HUES6 (cell line): Measurements from ENCODE around the gene RAMACL.

Experiments
- H3K27ac ChIP-seq: 2 replicates; pipeline ENCODE4 v1.7.0; 2013; ENCODE audit warnings: low read depth, mild to moderate bottlenecking, low read length, inconsistent platforms
- H3K27me3 ChIP-seq: 2 replicates; pipeline ENCODE4 v1.6.1; 2013; ENCODE audit warnings: low read length; ENCODE audit not compliant: control insufficient read depth, insufficient read depth
- H3K36me3 ChIP-seq: 2 replicates; pipeline ENCODE4 v1.6.1; 2013; ENCODE audit warnings: low read length; ENCODE audit not compliant: control insufficient read depth, insufficient read depth
- H3K4me1 ChIP-seq: 2 replicates; pipeline ENCODE4 v1.6.1; 2013; ENCODE audit warnings: low read length; ENCODE audit not compliant: control insufficient read depth, insufficient read depth
- H3K4me3 ChIP-seq: 2 replicates; pipeline ENCODE4 v1.5.1; 2013; ENCODE audit warnings: low read depth, low read length
- H3K9ac ChIP-seq: one replicate; pipeline ENCODE4 v1.6.1; 2013; ENCODE audit warnings: mild to moderate bottlenecking, low read length
- H3K9me3 ChIP-seq: 2 replicates; pipeline ENCODE4 v1.6.1; 2013; ENCODE audit warnings: low read depth, low read length; ENCODE audit not compliant: control insufficient read depth, insufficient read depth

The RAMACL gene

DNA sequence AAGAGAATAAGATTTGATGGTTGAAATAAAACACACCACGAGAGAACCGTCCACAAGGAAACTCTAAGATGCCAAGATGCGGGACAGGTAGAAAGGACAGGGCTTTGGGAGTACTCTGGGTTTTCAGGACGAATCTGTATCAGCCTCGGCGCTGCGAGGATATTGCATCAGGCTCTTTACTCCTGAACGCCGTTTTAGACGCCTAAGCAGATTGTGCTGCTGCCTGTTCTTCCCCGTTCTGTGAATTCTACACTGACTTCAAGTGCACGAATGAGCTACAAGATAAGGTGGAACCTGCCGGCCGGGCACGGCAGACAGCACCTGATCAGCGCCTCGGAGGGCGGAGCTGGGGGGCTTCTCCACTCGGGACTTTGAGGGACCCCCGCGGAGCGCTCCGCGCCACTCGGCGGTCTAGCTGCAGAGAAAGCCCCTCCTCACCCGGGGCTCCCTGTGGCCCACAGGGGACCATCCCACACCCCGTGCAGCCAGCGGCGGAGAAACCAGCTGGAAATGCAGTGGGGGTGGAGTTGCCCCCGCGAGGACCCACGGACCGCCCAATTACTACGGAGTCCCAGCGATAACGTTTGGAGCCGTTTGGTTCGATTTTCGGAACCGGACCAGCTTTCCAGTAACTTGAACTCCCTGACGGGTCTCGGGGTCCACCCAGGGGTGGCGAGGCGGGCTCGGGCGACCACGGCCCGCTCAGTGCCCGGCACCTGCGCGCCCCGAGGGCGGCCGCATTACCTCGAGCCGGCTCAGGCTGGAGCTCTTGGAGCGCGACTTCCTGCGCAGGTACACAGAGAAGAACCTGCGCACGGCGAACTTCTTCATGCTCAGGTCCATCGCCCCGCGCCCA lies 39.9 kb upstream of the RAMACL start:
- Histone ChIP-seq H3K36me3 (no peaks in the 10 kb centered on the region), H3K27me3 (peaks cover 55% of the 10 kb centered on the region), H3K4me1 (peaks cover 22% of the 10 kb centered on the region), H3K9me3 (no peaks in the 10 kb centered on the region), H3K27ac (no peak overlapping the region), H3K9ac (peak overlapping the region; percentile 52), H3K4me3 (peak overlapping the region; percentile 65)

DNA sequence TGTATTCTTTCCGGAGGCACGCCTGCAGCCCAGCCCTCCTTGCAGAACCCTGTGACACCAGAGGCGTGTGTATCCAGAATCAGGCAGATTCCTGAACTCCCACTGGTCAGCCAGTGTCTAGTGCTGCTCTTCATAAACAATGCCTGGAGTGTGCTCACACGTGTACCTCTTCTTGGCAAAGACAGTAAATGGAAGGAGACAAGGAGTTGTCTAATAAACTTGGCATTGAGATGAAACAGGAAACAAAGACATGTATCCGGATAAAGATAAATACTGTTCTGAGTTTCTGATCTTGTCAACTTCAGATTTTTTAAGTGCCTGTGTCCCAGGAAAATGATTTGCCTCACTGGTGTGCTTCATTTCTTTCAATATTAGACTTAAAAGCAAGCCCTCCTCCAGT lies 38.9 kb upstream of the RAMACL start:
- H3K4me3 ChIP-seq: no peak overlapping the region

DNA sequence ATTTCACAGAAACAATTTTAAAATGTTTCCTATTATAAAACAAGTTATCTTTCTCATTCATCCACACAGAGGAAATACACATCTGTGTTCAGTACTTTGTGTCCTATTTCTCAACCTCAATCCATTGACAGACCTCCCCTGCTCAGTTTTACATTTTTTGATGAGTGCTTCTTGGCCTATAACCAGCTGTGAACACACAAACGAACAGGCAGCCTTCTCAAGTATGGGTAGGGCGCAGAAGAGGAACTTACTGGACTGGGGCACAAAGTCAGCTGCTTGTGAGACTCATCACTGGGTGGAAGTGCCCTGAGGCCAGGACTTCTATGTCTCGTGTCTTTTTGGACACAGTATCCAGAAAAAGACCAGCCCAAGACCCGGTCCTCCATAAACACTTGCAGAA lies 37.8 kb upstream of the RAMACL start:
- Histone ChIP-seq H3K4me1 (peaks cover 34% of the 10 kb centered on the region), H3K27ac (no peak overlapping the region), H3K9me3 (no peaks in the 10 kb centered on the region), H3K4me3 (no peak overlapping the region), H3K27me3 (peaks cover 33% of the 10 kb centered on the region), H3K9ac (no peak overlapping the region), H3K36me3 (no peaks in the 10 kb centered on the region)

More for the DNA sequence above, 38.9 kb upstream of the RAMACL start:
- Histone ChIP-seq H3K27me3 (peaks cover 44% of the 10 kb centered on the region), H3K9me3 (no peaks in the 10 kb centered on the region), H3K27ac (no peak overlapping the region), H3K9ac (no peak overlapping the region), H3K4me1 (peaks cover 32% of the 10 kb centered on the region), H3K36me3 (no peaks in the 10 kb centered on the region)

DNA sequence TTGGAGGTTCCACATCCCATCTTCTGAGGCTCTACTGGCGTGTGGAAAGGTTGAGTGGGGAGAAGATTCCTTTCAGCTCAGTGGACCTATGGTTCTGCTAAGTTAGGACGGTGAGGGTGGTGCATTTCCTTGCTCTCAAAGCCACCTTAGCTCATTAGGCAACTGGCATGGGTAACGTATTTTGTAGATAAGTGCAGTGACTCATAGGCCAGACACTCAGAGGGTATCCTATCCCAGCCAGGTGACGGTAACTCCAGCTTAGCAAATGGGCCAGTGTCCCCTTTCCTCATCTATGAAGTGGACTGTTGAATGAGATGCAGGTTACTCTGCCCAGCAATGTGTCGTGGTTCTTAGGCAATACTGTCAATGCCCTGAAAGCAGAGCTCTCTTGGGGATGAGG lies 36.8 kb upstream of the RAMACL start:
- Histone ChIP-seq H3K27ac (no peak overlapping the region), H3K4me1 (peaks cover 27% of the 10 kb centered on the region), H3K4me3 (no peak overlapping the region), H3K9ac (no peak overlapping the region), H3K36me3 (peaks cover 5% of the 10 kb centered on the region), H3K27me3 (peaks cover 24% of the 10 kb centered on the region), H3K9me3 (no peaks in the 10 kb centered on the region)

DNA sequence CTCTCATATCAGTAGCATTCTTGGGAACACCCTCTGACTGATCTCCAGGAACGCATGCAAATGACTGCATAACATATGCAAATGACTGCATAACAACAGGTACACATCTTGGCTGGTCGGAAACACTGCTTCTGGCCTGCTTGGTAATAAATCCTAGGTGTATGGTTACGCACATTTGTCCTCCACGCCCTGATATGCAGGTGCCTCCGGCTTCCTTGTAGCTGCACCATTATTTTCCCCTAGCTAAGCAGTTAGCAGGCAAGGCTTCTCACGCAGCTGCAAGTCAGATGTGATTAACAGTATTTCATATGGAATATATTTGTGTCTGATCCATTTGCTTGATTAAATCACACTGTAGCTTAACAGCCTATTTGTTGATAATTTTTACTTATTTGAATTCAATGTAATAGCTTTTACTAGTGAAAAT lies 34.6 kb upstream of the RAMACL start:
- peaks cover 11% of the 10 kb centered on the region for H3K36me3 ChIP-seq
- no peak overlapping the region for H3K4me3 ChIP-seq
- H3K27me3 ChIP-seq: peaks cover 13% of the 10 kb centered on the region
- no peaks in the 10 kb centered on the region for H3K9me3 ChIP-seq
- peaks cover 26% of the 10 kb centered on the region for H3K4me1 ChIP-seq
- no peak overlapping the region for H3K9ac ChIP-seq
- no peak overlapping the region for H3K27ac ChIP-seq

DNA sequence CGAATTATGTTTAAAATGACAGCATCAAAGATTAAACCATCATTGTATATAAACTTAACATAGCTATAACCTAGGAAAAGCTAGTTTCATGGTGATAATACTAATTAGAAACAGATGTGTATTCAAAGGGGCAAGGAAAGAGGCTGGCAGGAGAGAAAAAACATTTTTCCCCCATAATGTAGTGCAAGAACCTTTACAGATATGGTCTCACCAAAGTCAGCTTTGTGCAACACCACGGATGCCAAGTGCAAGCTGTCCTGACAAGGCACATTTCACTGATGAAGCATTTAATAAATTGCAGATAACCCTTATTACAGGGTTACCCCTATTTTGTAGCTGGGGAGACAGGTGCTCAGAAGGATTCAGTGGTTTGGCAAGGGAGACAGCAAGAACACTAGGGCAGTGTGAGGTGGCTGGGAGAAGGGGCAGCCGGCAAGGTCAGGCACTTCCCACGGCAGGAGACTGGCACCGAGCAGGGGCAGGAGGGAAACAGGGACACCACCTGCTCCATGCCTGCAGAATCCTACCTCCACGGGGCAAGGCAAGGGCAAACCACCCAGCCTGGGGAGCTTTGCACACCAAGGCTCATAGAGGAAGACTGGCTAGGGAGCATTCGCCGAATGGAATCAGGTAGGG lies 34.1 kb upstream of the RAMACL start:
- Histone ChIP-seq H3K36me3 (peaks cover 11% of the 10 kb centered on the region), H3K4me1 (peaks cover 26% of the 10 kb centered on the region), H3K27me3 (peaks cover 8% of the 10 kb centered on the region), H3K9me3 (no peaks in the 10 kb centered on the region), H3K9ac (no peak overlapping the region), H3K4me3 (no peak overlapping the region), H3K27ac (no peak overlapping the region)

DNA sequence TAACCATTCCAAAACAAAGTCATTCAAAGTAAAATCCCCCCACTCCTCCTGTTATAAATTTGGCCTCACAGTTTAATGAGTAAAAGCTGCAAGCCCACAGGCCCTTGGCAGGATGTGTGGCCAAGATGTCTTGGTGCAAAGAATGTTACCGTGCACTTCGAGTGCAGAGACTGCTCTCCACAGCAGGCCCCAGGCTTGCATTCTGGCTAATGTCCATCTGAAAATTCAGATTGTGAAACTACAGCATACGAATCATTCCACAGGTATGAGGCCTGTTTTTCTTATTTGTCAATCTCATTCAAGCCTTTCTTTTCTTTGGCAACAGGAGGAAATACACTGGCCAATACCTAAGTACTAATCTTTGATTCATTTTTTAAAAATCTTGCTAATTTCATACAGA lies 33.4 kb upstream of the RAMACL start:
- Histone ChIP-seq H3K27me3 (peaks cover 4% of the 10 kb centered on the region; the same call in 1 of the 2 replicates), H3K36me3 (peaks cover 11% of the 10 kb centered on the region), H3K4me3 (no peak overlapping the region), H3K9me3 (no peaks in the 10 kb centered on the region), H3K27ac (no peak overlapping the region), H3K9ac (no peak overlapping the region), H3K4me1 (peaks cover 30% of the 10 kb centered on the region)

DNA sequence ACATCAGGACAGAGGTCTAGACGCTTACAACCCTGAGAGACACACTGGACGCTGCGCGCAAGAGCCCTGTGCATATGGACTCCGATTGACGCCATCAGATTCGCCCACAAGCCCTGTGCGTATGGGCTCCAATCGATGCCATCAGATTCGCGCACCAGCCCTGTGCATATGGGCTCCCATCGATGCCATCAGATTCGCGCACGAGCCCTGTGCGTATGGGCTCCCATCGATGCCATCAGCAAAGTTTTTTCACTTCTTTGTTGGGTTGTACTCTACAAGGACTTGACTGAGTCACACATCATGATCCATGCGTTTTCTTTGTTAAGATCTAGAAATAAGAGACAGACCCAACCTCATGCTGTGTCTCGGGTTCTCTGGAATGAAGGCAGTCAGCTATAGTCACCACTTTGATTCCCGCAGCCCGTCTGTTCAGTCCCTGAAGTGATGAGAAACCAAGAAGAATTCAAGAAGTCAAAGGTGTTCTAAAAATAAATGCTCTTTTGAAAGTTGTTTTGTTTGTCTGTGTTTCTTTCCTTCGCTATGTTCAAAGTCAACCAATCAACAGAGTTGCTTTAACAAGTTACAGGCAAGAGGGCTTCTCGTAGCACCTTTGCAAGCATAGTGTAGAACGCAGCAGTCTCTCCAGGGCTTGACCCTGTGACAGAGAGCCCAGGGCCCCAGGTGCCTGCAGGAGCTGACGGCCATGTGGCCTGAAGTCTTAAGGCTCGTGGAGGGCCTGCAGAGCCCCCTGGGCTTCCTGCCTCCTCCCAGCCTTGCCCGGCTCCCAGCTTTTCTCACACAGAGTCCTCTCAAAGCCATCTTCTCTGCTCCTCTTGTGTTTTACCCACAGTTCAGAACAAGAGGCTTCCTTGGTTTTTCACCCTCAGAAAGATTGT lies 32.6 kb upstream of the RAMACL start:
- Histone ChIP-seq H3K9me3 (no peaks in the 10 kb centered on the region), H3K27me3 (no peaks in the 10 kb centered on the region), H3K36me3 (peaks cover 11% of the 10 kb centered on the region), H3K9ac (no peak overlapping the region), H3K4me3 (no peak overlapping the region), H3K4me1 (peaks cover 36% of the 10 kb centered on the region), H3K27ac (no peak overlapping the region)

DNA sequence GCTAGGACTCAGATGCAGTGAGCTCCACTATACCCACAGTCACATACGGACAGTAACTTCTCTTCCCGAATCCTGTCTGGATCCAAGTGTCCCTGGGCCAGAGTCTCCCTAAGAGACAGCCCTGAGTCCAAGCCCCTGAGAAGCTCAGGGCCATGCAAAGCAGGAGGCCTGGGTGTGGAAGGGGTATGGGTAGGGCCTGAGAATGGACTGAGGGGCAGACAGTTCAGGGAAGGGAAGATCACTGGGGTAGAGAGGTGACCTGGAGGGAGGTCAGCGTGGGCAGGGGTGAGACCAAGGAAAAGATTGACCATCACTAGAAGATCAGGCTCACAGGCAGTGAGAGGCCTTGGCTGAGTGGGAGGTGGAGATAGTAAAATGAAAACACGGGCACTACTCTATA lies 31.8 kb upstream of the RAMACL start:
- H3K9me3 ChIP-seq: no peaks in the 10 kb centered on the region
- H3K36me3 ChIP-seq: peaks cover 11% of the 10 kb centered on the region
- no peaks in the 10 kb centered on the region for H3K27me3 ChIP-seq
- no peak overlapping the region for H3K9ac ChIP-seq
- peaks cover 36% of the 10 kb centered on the region for H3K4me1 ChIP-seq
- no peak overlapping the region for H3K4me3 ChIP-seq
- no peak overlapping the region for H3K27ac ChIP-seq

DNA sequence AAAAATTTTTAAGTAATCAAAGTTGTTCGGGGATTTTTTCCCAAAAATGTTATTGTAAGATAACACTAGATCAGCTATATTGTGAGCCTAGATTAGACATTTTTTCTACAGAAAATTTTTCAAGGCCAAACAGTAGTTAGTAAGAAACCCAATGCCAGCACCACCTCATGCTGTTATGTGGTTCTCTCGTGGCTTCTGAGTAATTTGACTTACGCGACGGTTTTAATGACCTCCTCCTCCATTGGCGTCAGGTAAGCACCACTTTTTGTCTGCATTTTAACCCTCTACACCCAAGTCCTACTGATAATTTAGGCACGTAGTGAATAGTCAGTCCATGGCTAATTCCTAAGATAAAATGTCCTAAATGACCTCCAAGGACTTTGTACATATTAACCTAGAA lies 30.9 kb upstream of the RAMACL start:
- H3K9me3 ChIP-seq: no peaks in the 10 kb centered on the region
- no peaks in the 10 kb centered on the region for H3K27me3 ChIP-seq
- no peak overlapping the region for H3K9ac ChIP-seq
- H3K4me1 ChIP-seq: peaks cover 36% of the 10 kb centered on the region
- peaks cover 11% of the 10 kb centered on the region for H3K36me3 ChIP-seq
- H3K27ac ChIP-seq: no peak overlapping the region
- no peak overlapping the region for H3K4me3 ChIP-seq
